ENCODE data around the gene TRIP12.
"Not testable (repeated sequence)": the region's sequence is repeated elsewhere in the genome, so short reads cannot be mapped to it uniquely, and the experiment has no call there.

Gene TRIP12

DNA sequence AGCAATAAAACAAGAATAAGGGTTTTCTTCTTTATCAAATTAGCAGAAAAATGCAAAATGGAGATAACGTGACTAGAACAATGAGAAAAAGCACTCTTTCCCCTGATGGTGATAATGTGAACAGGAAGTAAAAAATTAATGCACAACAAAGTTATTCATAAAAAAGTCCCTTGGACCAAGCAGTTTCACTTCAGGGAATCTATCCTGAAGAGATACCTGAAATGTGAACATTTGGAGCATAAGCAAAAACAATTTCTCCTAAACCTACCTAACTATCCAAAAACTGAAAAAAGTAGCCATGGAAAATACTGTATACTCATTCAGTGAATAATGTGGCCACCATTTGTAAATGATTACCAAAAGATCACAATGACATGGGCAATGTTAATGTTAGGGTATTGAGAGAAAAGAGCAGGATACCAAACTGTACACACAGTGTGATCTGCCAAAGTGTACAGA is 48.7 kb downstream of the TRIP12 start:
- no peak for FAIRE-seq

DNA sequence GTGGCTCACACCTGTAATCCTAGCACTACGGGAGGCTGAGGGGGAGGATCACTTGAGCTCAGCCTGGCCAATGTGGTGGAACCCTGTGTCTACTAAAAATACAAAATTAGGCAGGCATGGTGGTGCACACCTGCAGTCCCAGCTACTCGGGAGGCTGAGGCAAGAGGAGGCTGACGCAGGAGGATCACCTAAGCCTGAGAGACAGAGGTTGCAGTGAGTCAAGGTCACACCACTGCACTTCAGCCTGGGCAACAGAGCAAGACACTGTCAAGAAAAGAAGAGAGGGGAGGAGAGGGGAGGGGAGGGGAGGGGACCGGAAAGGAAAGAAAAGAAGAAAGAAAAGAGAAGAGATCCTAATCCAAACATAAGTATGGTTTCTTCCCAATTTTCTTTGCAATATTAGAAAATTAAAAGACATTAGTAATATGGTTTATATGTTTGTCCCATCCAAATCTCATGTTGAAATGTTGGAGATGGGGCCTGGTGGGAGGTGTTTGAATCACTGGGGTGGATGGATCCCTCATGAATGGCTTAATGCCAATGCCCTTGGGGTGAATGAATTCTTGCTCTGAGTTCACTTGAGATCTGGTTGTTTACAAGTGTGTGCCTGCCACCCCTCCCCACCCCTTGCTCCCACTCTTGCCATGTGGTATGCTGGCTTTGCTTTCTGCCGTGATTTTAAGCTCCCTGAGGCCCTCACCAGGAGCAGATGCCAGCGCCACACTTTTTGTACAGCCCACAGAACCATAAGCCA is 50.7 kb downstream of the TRIP12 start:
- no peak for FAIRE-seq

DNA sequence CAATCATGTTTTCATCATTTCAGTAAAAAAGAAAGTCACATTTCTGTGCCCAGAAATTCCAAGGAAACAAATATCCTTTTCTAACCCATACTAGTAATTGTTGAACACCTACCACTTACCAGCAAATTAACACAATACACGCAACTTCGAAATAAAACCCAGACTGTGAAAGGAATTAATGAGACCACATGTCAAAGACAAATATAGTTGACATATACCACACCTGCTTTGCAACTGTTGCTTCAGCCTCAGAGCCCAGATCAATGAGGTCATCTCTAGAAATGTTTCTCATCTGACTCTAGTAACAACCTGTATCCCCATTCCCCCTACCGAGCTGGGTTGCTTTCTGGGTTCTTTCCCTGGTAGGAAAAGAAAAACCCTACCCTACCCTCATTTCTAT is 52.6 kb downstream of the TRIP12 start:
- no peak for FAIRE-seq

DNA sequence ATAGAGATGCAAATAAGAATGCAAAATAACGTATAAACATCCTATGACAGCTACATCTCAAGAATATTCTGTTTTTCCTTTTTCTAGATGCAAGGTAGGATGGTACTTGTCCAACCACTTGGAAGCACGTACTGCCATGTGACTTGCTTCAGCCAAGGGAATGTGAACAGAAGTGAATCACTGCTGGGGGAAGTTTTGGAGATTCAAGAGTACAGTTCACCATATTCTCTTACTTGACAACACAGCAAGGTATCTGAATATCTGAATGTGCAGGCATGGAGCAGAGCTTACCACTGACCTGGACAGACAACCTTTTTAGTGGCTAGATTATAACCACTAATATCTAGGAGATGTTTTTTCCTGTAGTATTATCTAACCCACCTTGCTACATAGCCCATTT is 53.0 kb downstream of the TRIP12 start:
- FAIRE-seq = no peak

DNA sequence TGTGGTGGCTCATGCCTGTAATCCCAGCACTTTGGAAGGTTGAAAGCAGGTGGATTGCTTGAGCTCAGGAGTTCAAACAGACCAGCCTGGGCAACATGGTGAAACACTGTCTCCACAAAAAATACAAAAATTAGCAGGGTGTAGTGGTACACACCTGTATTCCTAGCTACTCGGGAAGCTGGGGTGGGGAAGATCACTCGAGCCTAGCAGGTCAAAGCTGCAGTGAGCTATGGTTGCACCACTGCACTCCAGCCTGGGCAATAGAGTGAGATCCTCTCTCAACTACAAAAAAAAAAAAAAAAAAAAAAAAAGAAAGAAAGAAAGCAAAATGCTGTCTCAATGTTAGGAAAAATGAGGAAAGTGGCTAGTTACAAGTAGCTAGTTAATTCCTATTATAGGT is 56.8 kb downstream of the TRIP12 start:
- no peak for FAIRE-seq

DNA sequence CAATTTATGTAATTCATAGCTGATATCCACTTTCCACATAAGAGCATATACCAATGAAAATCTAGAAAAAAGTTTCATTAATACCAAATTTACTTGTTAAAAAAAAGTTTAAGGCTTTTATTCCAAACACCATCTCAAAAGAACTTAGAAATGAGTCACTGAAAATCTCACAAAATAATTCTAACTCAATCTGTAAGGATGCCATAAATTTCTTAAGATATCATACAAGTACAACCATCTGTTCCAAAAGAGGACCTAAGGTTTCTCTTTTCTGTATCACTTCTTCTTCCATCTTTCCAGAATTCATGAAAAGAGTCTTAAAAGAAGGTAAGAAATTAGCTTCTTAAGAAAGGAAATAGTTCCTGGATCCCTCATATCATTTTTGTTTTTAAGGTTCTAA is 60.4 kb downstream of the TRIP12 start:
- FAIRE-seq = no peak

DNA sequence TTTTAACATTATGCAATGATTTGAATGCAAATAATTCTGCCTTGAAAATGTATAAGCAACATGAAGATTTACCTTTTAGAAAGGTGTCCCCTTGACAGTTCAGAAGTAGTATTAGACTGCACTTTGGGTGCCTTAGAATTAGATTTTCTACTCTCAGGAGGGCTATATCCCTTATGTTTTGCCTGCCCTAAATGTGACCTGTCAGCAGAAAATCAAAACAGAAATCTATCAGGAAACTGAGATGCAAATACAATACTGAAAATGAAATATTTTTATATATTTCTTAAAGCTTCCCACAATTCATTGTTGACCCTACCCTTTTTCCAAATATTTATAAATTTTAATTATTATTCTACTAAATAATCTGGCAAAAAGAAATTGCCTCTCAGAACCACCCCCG is 61.5 kb downstream of the TRIP12 start:
- FAIRE-seq = no peak

DNA sequence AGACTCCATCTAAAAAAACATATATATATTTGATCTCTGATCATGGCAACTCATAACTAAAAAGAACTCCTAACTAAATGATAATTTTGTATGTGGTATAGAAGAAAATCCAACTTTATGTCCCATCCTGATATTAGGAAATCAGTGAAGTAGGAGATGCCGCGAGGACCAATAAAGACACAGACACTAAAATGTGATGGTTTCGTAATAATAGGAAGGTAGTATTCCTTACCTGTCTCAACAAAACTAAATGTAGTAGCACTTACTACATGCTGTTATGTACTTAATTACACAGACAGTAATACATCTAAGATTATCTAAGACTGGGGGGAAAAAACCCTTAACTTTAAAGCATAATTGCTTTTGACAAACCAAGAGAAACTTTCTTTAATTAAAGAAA is 63.5 kb downstream of the TRIP12 start:
- FAIRE-seq = no peak

DNA sequence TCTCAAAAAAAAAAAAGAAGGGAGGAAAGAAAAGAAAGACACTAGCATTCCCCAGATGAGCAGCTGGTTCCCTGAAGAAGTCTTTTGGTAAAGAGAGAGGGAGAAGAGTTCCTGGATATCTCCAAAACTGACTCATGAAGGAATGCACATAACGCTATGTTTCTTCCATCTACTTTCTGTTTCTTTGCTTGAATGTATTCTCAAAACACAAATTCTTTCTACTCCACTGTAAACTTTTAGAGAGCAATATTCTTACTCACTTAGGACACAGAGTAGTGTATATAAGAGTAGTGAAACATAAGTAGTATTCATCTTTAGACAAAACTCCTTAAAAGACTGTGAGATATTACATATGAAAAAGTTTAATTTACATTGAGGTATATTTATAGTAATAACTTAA is 64.2 kb downstream of the TRIP12 start:
- FAIRE-seq = no peak

DNA sequence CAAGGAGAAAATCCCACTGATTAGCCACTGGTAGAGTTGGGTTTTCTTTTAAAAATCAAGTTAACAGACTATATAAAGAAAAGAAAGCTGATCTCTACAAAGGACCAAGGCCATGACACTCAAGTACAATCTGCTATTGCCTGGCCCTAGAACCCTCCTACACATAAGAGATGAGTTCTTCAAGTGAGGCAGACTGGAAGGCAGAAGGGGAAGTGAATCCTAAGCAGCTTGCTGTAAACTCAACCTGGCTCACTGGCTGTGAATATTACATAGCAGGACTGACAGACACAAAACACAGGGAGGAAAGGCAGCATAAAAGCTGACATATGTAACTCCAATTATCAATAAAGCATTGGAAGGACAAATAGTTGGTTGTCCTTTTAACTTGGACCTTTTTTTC is 65.4 kb downstream of the TRIP12 start:
- no peak for FAIRE-seq

DNA sequence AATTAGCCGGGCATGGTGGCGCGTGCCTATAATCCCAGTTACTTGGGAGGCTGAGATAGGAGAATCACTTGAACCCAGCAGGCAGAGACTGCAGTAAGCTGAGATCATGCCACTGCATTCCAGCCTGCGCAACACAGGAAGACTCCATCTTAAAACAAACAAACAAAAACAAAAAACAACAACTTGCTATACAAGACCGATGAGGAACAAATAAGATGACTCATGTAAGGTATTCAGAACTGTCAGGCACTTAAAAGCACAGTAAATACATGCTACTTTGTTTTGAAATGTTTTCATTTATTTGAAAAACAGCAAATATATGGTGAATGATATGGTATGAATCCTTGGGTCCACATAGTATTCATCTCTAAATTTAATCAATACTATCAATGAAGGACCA is 66.7 kb downstream of the TRIP12 start:
- FAIRE-seq = no peak

DNA sequence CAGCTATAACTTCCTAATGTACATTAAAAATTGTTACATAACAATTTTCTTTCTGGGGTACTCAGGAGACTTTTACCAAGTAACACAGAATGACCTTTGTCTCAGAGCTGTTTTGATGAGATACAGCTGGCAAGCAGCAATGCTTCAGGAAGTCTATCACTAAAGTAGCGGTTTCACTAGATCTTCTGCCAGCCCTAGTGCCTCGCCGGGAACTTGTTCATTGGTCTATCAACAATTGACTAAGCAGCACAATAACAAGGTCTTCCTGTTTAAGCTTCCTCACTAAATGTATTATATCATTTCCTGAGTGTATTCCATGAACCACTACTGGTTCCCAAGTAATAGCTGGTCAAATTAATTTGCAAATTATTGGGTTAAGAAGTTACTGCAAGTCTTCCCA is 69.2 kb downstream of the TRIP12 start:
- FAIRE-seq = no peak

DNA sequence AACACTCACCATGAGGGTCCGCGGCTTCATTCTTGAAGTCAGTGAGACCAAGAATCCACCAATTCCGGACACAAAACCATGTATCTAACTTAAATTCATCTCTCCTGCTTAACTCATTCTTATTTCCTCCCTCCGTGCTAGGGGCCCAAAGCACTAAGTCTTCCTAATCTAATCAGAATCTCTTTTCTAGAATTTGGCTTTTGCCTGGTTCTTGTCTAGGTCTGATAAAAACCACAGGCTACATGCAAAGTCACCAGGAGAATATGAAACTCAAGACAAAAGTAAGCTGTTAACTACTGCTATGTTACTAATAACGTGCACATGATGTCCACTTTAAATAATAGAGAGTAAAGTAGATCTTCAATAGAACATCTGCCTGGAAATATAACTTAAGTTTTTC is 69.9 kb downstream of the TRIP12 start:
- no peak for FAIRE-seq

DNA sequence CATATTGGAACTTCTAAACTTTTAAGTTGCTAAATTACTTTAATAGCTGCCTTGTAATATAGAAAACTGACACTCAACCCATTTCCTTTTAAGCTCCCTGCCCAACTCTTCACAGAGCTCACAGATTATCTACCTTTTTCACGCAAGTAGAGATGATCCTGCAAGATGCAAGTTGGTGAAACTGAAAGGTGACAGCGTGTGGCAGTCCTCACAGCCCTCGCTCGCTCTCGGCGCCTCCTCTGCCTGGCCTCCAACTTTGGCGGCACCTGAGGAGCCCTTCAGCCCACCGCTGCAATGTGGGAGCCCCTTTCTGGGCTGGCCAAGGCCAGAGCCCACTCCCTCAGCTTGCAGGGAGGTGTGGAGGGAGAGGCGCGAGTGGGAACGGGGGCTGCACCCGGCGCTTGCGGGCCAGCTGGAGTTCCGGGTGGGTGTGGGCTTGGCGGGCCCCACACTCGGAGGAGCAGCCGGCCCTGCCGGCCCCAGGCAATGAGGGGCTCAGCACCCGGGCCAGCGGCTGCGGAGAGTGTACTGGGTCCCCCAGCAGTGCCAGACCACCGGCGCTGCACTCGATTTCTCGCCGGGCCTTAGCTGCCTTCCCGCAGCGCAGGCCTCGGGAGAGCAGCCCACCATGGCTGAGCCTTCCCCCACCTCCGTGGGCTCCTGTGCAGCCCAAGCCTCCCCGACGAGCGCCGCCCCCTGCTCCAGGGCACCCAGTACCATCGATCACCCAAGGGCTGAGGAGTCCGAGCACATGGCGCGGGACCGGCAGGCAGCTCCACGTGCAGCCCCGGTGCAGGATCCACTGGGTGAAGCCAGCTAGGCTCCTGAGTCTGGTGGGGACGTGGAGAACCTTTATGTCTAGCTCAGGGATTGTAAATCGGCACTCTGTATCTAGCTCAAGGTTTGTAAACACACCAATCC is 71.2 kb downstream of the TRIP12 start:
- not testable (repeated sequence) for FAIRE-seq

DNA sequence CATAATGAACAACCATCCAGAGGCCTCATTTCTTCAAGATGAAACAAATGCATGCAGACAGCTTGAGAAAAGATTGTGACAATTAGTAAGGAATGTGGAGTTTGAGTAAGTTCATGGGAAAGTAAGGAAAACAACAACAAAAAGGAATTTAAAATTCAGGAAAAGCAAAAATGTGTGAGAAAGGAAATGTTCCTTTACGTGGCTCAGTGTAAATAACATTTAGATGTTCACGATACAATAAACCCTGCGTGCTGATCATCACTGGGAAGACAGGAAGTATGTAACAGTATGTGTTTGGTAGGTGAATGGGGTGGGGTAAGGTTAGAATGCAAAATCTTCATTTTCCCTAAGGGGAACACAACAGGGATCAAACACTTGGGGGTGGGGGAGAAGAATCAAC is 72.7 kb downstream of the TRIP12 start:
- FAIRE-seq = no peak

DNA sequence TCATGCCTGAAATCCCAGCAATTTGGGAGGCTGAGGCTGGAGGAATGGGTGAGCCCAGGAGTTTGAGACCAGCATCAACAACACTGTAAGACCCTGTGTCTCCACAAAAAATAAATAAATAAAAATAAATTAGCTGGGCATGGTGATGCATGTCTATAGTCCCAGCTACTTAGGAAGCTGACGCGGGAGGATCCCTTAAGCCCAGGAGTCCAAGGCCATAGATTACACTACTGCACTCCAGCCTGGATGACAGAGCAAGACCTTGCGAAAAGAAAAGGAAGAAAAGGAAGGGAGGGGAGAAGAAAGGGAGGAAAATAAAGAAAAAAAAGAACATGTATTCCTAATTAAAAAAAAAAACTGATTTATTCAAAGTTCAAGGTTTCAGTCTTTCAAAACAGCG is 78.2 kb downstream of the TRIP12 start:
- no peak for FAIRE-seq

DNA sequence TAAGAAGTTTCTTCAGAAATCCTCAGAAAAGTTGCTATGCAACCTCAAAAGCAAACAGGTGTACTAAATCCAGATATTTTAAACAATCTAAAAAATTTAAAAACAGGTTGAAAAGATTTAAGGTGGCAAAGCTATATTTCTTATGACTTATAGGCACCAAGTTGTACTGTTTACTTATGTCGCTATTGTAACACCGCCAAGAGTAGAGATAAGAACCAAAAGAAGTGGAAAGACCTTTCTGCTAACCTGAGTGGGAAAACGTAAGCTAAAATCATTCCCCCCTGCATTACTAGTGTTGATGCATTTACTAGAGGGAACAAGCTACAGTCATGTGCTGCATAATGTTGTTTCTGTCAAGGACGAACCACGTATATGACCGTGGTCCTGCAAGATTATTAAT is 83.1 kb downstream of the TRIP12 start:
- no peak for FAIRE-seq

DNA sequence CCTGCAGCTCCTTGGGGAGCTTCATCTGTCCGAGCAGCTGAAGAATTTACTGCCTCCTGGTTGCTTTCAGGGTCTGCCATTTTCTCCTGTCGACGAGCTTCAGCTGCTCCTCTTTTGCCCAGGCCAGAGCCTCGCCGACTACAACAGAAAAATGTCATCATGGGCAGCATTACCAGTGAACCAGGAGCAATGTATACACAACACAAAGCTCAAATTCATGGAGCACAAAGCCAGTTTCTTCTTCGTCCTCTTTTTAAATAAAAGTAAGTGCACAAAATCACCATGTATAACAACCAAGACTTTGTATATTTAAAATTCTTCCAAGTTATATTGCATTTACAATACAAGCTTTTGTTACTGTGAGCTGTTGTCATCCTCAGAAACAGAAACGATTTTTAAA is 85.0 kb downstream of the TRIP12 start:
- FAIRE-seq = no peak

DNA sequence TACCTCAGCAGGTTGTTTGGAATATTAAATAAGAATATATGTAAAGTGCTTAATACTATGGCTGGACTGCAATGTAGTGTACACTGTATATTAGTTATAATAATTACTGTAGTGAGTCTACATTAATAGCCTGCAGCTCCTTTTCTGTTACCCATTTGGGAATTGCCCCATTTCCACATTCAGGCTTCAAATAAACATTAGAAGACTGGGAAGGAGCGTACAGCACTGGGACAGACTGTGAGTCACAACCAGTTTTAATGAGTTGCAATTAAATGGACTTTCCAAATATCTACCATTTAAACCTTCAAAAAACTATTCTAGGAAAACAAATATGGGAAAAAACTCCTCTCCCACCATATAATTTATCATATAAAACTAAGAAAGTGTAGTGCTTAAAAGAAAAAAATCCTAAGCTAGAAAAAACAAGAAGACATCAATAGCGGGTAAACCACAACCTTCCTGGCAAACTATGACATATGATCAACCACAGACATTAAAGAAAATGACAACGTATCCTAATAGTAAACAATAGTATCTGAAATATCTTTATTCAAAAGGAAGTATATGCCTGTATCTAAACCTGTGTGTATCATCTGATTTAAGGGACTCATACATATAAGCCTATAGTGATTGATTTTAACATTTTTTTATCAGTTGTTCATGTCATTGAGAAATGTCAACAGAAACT is 86.1 kb downstream of the TRIP12 start:
- FAIRE-seq = peak; percentile 31

DNA sequence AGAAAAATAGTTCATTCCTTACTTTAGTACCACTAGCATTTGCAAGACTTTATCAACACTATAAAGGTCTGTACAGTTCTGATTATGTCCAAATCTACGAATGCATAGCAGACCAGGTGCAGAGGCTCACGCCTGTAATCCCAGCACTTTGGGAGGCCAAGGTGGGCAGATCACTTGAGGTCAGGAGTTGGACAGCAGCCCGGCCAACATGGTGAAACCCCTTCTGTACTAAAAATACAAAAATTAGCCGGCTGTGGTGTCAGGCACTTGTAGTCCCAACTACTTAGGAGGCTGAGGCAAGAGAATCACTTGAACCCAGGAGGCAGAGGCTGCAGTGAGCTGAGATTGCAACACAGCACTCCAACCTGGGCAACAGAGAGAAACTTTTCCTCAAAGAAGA is 87.4 kb downstream of the TRIP12 start:
- not testable (repeated sequence) for FAIRE-seq

DNA sequence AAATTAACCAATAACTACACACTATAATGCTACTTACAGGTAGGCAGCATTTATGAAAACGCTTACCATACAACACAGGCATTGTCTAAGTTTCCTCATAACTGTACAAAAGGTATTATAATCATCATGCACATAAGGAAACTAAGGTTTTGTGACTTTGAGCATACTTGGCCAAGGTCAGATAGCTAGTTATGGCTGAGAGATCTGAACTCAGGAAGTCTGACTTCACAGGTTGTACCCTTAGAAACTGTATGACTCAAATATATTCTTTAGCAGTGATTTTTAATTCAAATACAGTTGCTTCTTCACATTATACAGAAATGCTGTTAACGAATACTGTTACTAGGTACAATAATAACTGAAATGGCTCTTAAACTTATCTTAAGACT is 89.3 kb downstream of the TRIP12 start:
- FAIRE-seq = no peak

DNA sequence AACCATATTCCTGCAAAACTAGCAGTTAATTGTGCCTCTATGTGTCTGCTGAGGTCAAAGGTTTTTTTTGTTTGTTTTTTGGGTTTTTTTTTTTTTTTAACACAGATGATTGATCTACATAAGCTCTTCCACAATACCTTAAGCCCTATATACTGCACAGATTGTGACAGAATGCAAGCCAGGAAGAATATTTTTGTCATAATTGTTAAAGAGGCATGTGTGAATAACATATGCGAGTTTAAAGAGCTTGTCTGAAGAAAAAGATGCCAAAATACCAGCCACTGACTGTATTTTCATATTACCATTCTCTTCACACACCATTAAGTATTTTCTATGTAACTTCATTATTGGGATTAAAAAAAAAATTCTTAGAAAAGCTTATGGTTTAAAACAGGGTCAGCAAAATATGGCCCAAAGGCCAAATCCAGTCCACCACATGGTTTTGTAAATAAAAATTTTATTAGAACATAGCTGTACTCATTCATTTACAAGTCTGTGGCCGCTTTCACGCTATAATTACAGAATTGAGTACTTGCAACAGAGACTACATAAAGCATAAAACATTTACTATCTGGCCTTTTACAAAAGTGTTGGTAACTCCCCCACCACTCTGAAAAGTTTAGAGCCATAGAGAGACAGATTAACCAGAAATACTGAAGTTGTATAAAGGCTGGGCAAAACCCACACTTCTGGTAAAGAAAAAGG is 89.9 kb downstream of the TRIP12 start:
- no peak for FAIRE-seq

DNA sequence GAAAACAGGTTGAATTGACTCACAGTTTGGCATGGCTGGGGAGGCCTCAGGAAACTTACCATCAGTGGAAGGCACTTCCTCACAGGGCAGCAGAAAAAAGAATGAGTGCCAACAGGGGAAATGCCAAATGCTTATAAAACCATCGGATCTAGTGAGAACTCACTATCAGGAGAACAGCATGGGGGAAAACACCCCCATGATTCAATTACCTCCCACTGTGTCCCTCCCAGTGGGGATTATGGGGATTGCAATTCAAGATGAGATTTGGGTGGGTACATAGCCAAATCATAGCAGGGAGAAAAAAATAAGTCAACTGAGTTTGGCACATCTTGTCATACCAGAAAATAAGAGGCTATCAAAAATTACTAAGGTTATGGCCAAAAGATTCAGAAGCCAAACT is 96.3 kb downstream of the TRIP12 start:
- FAIRE-seq = no peak

Measured in G401.6 (cell line).